HUES48 (cell line): ENCODE measurements around the gene SMURF1.

Experiments
- H3K27ac ChIP-seq: one replicate; pipeline ENCODE4 v1.7.0; 2013; ENCODE audit warnings: low read depth, low read length, inconsistent platforms
- H3K27me3 ChIP-seq: 2 replicates; pipeline ENCODE4 v1.6.1; 2013; ENCODE audit warnings: mild to moderate bottlenecking, low read length; ENCODE audit not compliant: control insufficient read depth, insufficient read depth
- H3K36me3 ChIP-seq: 2 replicates; pipeline ENCODE4 v1.6.1; 2013; ENCODE audit warnings: low read length; ENCODE audit not compliant: control insufficient read depth, insufficient read depth
- H3K4me1 ChIP-seq: 2 replicates; pipeline ENCODE4 v1.6.1; 2013; ENCODE audit warnings: mild to moderate bottlenecking, low read length; ENCODE audit not compliant: control insufficient read depth, insufficient read depth
- H3K4me3 ChIP-seq: 2 replicates; pipeline ENCODE4 v1.5.1; 2013; ENCODE audit warnings: mild to moderate bottlenecking, low read depth, low read length
- H3K9ac ChIP-seq: 2 replicates; pipeline ENCODE4 v1.6.1; 2013; ENCODE audit warnings: mild to moderate bottlenecking, low read depth, low read length, moderate library complexity
- H3K9me3 ChIP-seq: 2 replicates; pipeline ENCODE4 v1.6.1; 2013; ENCODE audit warnings: low read length; ENCODE audit not compliant: control insufficient read depth, insufficient read depth

SMURF1 gene

GRCh38 chr7:98993024-98993897, 150.6 kb downstream of the SMURF1 start:
- no peak overlapping the region for H3K27ac ChIP-seq
- H3K27me3 ChIP-seq = no peaks in the 10 kb centered on the region
- H3K4me1 ChIP-seq = no peaks in the 10 kb centered on the region
- H3K9ac ChIP-seq = no peak overlapping the region
- H3K4me3 ChIP-seq = no peak overlapping the region
- H3K9me3 ChIP-seq = no peaks in the 10 kb centered on the region
- H3K36me3 ChIP-seq = peaks cover 99% of the 10 kb centered on the region

DNA sequence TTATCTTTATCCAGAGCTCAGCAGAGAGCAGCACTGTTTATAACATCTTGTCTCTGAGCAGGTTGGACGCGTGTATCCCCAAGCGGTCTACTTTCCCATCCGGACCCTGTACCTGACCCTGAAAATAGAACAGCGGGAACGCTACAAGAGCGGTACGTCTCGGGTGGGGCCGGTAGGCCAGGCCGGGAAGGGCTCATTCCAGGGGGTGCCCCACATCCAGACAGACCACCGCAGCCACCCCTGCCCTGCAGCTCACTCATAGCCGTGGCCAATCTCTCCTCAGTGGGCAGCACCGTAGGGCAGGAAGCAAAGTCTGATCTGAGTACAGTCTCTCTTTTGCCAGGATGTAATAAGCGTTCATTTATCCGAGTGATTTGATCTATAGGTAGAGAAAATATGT, 151.8 kb downstream of the SMURF1 start:
- Histone ChIP-seq H3K9ac (no peak overlapping the region), H3K27ac (no peak overlapping the region), H3K4me1 (no peaks in the 10 kb centered on the region), H3K4me3 (no peak overlapping the region), H3K36me3 (peaks cover 99% of the 10 kb centered on the region), H3K27me3 (no peaks in the 10 kb centered on the region), H3K9me3 (no peaks in the 10 kb centered on the region)

- peaks cover 99% of the 10 kb centered on the region for H3K36me3 ChIP-seq
- no peak overlapping the region for H3K27ac ChIP-seq
- no peak overlapping the region for H3K9ac ChIP-seq
- H3K9me3 ChIP-seq = peaks cover 2% of the 10 kb centered on the region; the same call in 1 of the 2 replicates
- no peak overlapping the region for H3K4me3 ChIP-seq
- H3K27me3 ChIP-seq = no peaks in the 10 kb centered on the region
- H3K4me1 ChIP-seq = no peaks in the 10 kb centered on the region
Observed at GRCh38 chr7:98991141-98991540, 152.8 kb downstream of the SMURF1 start.

DNA sequence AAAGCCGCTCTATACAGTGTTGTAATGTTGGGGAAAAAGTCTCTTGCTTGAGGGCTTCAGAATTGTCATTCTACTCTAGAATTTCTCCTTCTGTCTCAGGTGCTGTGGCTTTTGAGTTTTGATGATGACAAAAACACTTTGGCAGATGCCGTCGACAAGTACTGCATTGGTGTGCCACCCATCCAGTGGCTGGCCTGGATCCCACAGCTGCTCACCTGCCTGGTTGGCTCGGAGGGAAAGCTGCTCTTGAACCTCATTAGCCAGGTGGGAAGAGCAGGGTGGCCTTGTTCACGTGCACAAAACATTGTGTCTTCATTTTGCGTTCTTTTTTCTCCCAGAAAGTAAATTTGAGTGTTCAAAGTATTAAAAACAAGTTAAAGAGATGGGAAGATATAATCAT, 153.6 kb downstream of the SMURF1 start:
- peaks cover 7% of the 10 kb centered on the region; the same call in 1 of the 2 replicates for H3K9me3 ChIP-seq
- H3K36me3 ChIP-seq = peaks cover 99% of the 10 kb centered on the region
- no peak overlapping the region for H3K9ac ChIP-seq
- no peak overlapping the region for H3K27ac ChIP-seq
- H3K27me3 ChIP-seq = no peaks in the 10 kb centered on the region
- H3K4me1 ChIP-seq = no peaks in the 10 kb centered on the region
- no peak overlapping the region for H3K4me3 ChIP-seq

DNA sequence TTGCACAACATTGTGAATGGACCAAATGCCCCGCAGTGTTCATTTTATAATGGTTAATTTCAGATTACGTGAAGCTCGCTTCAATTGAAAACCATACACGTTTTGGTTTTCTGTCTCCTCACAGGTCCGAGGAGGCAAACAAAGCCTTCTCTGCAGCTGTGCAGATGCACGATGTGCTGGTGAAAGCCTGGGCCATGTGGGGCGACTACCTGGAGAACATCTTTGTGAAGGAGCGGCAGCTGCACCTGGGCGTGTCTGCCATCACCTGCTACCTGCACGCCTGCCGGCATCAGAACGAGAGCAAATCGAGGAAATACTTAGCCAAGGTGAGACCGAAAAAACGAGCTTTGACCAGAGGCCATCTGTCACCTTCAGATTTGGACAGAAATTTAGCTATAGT, 155.3 kb downstream of the SMURF1 start:
- peaks cover 100% of the 10 kb centered on the region for H3K36me3 ChIP-seq
- H3K9ac ChIP-seq = no peak overlapping the region
- H3K4me1 ChIP-seq = no peaks in the 10 kb centered on the region
- H3K4me3 ChIP-seq = no peak overlapping the region
- H3K27ac ChIP-seq = no peak overlapping the region
- H3K9me3 ChIP-seq = peaks cover 7% of the 10 kb centered on the region; the same call in 1 of the 2 replicates
- no peaks in the 10 kb centered on the region for H3K27me3 ChIP-seq

GRCh38 chr7:98985945-98986344, 158.0 kb downstream of the SMURF1 start:
- Histone ChIP-seq H3K27ac (no peak overlapping the region), H3K4me3 (no peak overlapping the region), H3K27me3 (no peaks in the 10 kb centered on the region), H3K9me3 (peaks cover 7% of the 10 kb centered on the region; the same call in 1 of the 2 replicates), H3K9ac (no peak overlapping the region), H3K4me1 (no peaks in the 10 kb centered on the region), H3K36me3 (peaks cover 98% of the 10 kb centered on the region)

DNA sequence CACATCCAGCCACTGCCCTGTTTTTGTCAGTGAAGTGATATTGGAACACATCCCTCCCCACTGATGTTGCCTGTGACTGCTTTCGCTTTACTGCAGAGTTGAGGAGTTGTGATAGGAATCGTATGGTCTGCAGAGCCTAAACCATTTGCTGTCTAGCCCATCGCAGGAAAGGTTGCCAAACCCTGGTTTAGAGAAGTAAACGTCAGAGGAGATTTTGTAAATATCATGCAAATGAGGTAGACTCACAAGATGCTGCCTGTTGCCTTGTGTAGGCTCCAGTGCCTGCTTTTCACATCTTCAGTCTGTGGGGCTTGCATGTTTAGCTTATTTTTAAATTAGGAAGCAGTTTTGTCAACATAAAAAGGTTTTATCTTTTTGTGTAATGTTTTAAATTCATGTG, 158.5 kb downstream of the SMURF1 start:
- no peaks in the 10 kb centered on the region for H3K27me3 ChIP-seq
- no peak overlapping the region for H3K9ac ChIP-seq
- H3K9me3 ChIP-seq = peaks cover 7% of the 10 kb centered on the region; the same call in 1 of the 2 replicates
- H3K27ac ChIP-seq = no peak overlapping the region
- H3K36me3 ChIP-seq = peaks cover 98% of the 10 kb centered on the region
- H3K4me1 ChIP-seq = no peaks in the 10 kb centered on the region
- no peak overlapping the region for H3K4me3 ChIP-seq

DNA sequence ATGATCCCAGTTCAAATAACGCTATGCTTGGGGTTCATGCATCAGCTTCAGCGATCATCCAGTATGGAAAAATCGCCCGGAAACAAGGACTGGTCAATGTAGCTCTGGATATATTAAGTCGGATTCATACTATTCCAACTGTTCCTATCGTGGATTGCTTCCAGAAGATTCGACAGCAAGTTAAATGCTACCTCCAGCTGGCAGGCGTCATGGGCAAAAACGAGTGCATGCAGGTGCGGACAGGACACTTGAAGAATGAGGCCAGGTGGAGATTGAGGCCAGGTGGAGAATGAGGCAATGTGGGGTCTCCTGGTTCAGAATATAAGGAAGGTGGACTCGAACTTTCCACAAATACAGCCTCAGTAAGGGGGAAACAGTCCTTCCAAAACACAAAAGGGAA, 159.8 kb downstream of the SMURF1 start:
- H3K27ac ChIP-seq = no peak overlapping the region
- H3K4me3 ChIP-seq = no peak overlapping the region
- peaks cover 7% of the 10 kb centered on the region; the same call in 1 of the 2 replicates for H3K9me3 ChIP-seq
- no peak overlapping the region for H3K9ac ChIP-seq
- H3K27me3 ChIP-seq = no peaks in the 10 kb centered on the region
- peaks cover 98% of the 10 kb centered on the region for H3K36me3 ChIP-seq
- no peaks in the 10 kb centered on the region for H3K4me1 ChIP-seq

- Histone ChIP-seq H3K27ac (no peak overlapping the region), H3K9ac (no peak overlapping the region), H3K27me3 (no peaks in the 10 kb centered on the region), H3K4me3 (no peak overlapping the region), H3K4me1 (no peaks in the 10 kb centered on the region), H3K9me3 (peaks cover 7% of the 10 kb centered on the region; the same call in 1 of the 2 replicates), H3K36me3 (peaks cover 98% of the 10 kb centered on the region)
Observed at GRCh38 chr7:98982686-98983085, 161.2 kb downstream of the SMURF1 start.

DNA sequence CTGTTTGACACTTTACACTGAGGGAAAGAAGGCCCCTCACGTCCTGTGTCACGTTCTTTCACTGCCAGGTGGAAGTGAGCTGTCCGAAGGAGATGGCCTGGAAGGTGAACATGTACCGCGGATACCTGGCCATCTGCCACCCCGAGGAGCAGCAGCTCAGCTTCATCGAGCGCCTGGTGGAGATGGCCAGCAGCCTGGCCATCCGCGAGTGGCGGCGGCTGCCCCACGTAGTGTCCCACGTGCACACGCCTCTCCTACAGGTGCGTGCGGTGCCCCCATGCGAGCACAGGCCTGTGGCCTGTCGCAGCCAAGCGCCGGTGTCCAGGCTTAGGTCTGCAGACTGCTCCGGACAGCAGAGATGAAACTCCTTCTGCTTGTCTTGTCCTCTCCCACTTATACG, 162.2 kb downstream of the SMURF1 start:
- Histone ChIP-seq H3K36me3 (peaks cover 97% of the 10 kb centered on the region), H3K4me1 (no peaks in the 10 kb centered on the region), H3K27me3 (no peaks in the 10 kb centered on the region), H3K27ac (no peak overlapping the region), H3K4me3 (no peak overlapping the region), H3K9me3 (peaks cover 7% of the 10 kb centered on the region; the same call in 1 of the 2 replicates), H3K9ac (no peak overlapping the region)

GRCh38 chr7:98978672-98979071, 165.2 kb downstream of the SMURF1 start:
- no peaks in the 10 kb centered on the region for H3K4me1 ChIP-seq
- peaks cover 97% of the 10 kb centered on the region for H3K36me3 ChIP-seq
- no peaks in the 10 kb centered on the region for H3K27me3 ChIP-seq
- no peak overlapping the region for H3K9ac ChIP-seq
- H3K4me3 ChIP-seq = no peak overlapping the region
- no peak overlapping the region for H3K27ac ChIP-seq
- H3K9me3 ChIP-seq = no peaks in the 10 kb centered on the region
